GF-D8 (cell line): Measurements from ENCODE around the gene DUOXA2.
"Not testable (repeated sequence)": the region's sequence is repeated elsewhere in the genome, so short reads cannot be mapped to it uniquely, and the experiment has no call there.

Experiments used
- DNase-seq: peaks from one replicate; lab custom pipeline; 2025; lab: John Stamatoyannopoulos, UW

The DUOXA2 gene

GRCh38 chr15:45095661-45096060 lies 18.5 kb upstream of the DUOXA2 start:
- no peak for DNase-seq

- no peak for DNase-seq
Measured at GRCh38 chr15:45097466-45097865, 16.7 kb upstream of the DUOXA2 start.

GRCh38 chr15:45099549-45100165 lies 14.5 kb upstream of the DUOXA2 start:
- no peak for DNase-seq

- no peak for DNase-seq
Measured at GRCh38 chr15:45100884-45101625, 13.1 kb upstream of the DUOXA2 start.

GRCh38 chr15:45101749-45102148 lies 12.4 kb upstream of the DUOXA2 start:
- no peak for DNase-seq

- no peak for DNase-seq
Measured at GRCh38 chr15:45102226-45102625, 11.9 kb upstream of the DUOXA2 start.

- DNase-seq = not testable (repeated sequence)
Measured at GRCh38 chr15:45104170-45104569, 10.0 kb upstream of the DUOXA2 start.

- DNase-seq = no peak
Measured at GRCh38 chr15:45105586-45105985, 8.5 kb upstream of the DUOXA2 start.

- no peak for DNase-seq
Measured at GRCh38 chr15:45106002-45106790, 7.9 kb upstream of the DUOXA2 start.

GRCh38 chr15:45107941-45108630 lies 6.0 kb upstream of the DUOXA2 start:
- no peak for DNase-seq

GRCh38 chr15:45110256-45110820 lies 3.8 kb upstream of the DUOXA2 start:
- no peak for DNase-seq

- no peak for DNase-seq
Measured at GRCh38 chr15:45111390-45112142, 2.6 kb upstream of the DUOXA2 start.

- DNase-seq = no peak
Measured at GRCh38 chr15:45112143-45112590, 2.0 kb upstream of the DUOXA2 start.

- DNase-seq = no peak
Measured at GRCh38 chr15:45112591-45113379, 1.3 kb upstream of the DUOXA2 start.

- DNase-seq = no peak
Measured at GRCh38 chr15:45113380-45113990, 641 bp upstream of the DUOXA2 start.

- DNase-seq = no peak
Measured at GRCh38 chr15:45114751-45115085, 592 bp downstream of the DUOXA2 start.

GRCh38 chr15:45115312-45115820 lies 1.2 kb downstream of the DUOXA2 start:
- no peak for DNase-seq

GRCh38 chr15:45116006-45116481 lies 1.9 kb downstream of the DUOXA2 start:
- DNase-seq = no peak

GRCh38 chr15:45116482-45117307 lies 2.6 kb downstream of the DUOXA2 start:
- no peak for DNase-seq
